Stimulated activated CD8-positive, alpha-beta memory T cell treated with anti-CD3 and anti-CD28 coated beads, Interleukin-4, amount 100 ng/mL, for 24 hours (primary cell): Measurements from ENCODE around the gene HCFC1.
"Not testable (repeated sequence)": the region's sequence is repeated elsewhere in the genome, so short reads cannot be mapped to it uniquely, and the experiment has no call there.

Experiments
- DNase-seq: peaks from one replicate; pipeline ENCODE4 v3.0.0-alpha.2; 2020; ENCODE audit warnings: low read depth

HCFC1 gene

DNA sequence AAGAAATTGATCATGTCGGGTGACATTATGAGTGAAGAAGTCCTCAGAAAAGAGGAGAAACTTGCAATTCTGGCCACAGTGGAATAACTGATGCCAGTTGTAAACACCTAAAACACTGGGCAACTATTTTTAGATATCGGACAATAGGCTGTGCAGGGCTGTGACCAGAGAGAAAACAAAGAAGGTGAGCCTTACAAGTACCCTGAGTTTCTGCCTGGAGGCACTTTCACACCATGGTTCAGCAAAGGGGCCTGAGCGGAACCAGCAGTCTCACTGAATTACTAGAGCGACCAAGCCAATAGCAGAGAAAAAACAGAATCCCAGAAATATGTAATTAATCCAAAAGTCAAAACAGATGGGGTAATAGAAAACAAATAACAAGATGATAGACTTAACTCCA is 36.9 kb upstream of the HCFC1 start:
- no peak for DNase-seq

DNA sequence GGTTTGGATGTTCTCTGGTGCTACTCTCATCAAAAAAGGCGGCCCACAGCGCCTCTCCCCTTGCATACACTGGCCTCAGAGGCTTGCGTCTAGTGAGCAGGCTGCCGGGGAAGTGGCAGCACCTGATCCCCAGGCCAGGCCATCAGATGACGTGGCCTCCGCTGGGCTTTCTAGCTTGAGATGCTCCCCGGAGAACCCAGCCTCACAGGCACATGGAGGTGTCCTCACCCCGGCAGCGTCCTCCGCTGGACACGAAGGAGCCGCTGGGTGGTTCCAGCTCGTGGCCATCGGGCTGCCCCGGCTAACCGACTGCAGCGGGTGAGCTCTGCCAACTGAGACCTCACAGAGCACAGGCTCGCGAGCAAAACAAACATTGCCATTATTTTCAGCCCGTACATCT is 35.3 kb upstream of the HCFC1 start:
- DNase-seq, result no peak

DNA sequence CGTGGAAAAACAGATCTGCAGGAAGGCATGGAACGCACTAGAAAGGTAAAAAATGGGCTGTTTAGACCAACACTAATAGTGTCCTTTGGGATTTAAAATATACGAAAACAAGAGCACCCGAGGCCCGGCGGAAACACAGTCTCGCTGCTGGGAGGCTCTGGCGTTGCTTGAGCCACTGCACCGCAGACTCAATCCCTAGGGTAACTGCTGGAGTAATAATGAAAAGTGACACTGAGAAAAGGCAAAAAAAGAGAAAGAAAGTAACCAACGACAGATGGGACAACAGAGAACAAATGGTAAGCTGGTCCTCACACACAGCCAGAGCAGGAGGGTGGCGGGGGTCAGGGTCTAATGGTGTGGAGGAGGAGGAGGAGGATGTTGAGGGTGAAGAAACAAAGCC is 32.7 kb upstream of the HCFC1 start:
- no peak for DNase-seq

DNA sequence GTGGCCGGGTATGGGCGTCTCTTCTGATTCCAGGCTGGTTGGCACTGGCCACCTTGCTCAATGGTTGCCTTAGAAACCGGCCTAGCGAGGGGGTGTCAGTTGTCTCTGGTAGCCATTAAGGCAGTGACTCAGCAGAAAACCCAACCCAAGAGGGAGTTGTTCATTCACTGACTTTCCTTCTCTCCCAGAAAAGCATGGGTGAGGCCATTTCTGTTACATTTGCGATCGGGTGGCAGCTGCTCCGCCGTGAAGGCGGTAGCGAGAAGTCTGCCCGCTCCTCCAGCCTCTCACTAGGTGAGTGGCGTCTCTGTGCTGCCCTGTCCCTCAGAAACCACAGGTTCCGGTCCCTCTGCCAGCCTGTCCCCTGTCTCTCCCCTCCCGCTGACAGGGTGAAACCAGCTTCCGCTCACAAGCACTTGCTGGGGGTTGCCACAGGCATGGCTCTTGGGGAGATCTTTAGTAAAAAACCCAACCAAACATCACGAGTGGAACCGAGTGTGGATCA is 30.6 kb upstream of the HCFC1 start:
- DNase-seq, result peak; percentile 24

DNA sequence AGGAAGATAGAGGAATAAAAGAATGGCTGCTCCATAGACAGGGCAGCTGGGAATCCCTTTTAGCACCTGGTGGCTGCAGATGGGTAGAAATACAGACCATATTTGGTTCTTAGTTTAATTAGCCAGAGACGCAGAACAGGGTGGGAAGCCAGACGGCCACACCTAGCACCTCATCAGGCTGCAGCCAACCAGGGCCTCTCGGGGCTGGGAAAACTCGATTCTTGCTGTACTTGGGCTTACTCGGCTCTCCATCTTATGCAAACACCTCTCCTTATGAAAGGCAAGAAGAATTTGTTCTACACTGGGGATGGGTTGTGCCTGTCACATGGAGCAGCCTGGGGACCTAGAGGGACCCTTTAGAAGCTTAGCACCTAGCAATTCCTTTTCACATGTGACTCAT is 28.4 kb upstream of the HCFC1 start:
- no peak for DNase-seq

DNA sequence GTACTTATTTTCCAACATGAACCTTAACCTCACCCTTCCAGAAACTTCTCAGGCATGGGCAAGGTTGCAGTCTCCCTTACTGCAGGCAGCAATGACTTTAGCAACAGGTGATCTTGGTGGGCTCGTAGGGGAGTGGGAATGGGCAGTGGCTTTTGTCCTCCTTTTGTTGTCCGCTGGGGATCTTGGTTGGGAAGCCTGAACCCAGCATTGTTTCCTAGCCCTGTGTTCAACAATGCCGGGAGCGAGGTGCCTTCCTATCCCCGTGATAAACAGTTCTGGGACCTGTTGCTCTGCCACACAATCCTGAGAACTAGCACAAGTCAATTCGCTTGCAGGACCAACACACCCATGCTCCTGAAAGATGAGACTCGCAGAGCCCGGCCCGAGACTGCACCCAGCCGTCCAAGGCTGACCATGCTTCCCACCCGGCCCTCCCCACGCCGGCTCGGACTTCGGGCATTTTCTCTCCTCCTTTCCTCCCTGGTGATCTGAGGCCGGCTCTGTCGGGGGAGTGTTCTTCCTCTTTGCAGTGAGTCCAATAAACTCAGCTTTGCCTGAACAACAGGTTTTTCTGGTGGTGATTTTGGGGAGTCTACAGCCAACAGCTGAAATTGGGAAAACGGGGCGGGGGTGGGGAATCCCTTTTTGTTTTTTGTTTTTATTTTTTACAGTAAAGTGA is 27.9 kb upstream of the HCFC1 start:
- no peak for DNase-seq

DNA sequence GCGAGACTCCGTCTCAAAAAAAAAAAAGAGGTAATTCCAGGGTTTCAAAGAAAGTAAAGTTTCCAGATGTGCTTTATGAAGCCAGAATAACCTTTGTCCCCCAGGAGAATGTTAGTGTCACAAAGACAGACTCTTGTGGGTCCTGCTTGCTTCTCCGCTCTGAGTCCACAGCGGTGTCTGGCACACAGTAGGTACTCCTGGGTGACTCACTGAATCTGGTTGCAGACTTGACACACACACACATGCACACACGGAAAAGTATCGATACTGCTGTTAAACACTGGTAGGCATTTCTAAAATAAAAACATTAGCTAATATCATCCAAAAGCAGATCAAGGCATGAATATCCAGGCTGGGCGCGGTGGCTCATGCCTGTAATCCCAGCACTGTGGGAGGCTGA is 23.9 kb upstream of the HCFC1 start:
- no peak for DNase-seq

DNA sequence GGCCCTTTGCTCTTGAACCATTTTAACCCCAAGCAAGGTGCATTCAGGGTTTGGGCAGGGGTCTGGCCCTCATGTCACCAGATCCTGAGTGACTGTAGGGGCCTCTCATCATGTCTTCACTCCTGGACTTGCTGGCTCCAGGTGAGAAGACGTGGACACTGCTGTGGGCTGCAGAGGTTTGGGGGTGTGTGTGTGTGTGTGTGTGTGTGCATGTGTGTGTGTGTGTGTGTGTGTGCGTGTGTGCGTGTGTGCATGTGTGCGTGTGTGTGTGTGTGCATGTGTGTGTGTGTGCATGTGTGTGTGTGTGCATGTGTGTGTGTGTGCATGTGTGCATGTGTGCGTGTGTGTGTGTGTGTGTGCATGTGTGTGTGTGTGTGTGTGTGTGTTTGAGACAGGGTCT is 22.8 kb upstream of the HCFC1 start:
- not testable (repeated sequence) for DNase-seq

DNA sequence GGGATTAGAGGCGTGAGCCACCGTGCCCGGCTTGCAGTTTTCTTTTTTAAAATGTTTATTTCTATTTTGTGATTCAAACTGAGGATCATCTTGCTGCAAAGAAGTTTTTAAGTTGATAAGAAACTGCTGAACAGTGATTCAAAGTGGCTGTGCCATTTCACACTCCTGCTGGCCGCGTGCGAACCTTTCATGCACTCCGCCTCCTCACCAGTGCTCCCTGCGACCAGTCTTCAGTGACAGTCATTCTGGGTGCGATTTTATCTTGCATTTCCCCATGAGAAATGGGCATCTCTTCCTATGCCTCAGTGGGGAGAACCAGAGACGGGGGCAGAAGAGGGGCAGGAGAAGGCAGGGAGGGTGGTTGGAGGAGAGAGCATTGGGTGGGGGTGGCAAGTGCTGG is 22.4 kb upstream of the HCFC1 start:
- DNase-seq, result no peak

DNA sequence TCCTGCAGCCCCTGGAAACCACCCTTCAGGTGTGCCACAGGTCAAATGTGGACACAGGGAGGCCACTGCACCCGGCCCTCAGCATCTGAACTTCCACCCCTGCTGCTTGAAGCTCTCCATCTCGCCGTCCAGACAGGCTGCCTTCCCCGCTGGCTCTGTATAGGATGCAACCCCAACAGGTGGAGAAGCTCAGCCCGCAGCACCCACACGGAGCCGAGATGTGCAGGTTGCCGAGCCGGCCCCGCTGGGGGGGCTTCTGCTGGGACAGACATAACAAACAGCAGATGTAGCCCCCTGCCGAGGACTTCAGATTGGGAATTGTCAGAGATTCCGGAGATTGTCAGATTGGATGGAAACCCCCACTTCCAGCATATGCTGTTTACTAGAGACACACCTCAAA is 21.5 kb upstream of the HCFC1 start:
- no peak for DNase-seq

DNA sequence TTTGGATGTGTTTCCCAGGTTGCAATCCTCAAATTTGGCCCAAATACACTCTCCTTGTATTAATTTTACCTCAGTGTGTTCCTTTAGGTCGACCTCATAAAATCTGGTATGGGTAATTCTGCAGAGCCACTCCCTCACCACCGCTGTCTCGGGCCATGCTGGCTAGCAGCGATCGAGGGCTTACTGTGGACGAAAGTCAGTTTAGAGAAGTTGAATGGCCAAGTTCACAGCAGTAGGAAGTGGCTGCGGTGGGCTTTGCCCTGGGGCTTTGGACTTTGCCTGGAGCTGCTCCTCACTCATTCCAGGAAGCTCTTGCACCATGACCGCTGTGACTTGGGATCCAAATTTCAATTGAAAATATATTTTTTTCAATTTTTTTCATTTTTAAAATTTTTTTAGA is 20.6 kb upstream of the HCFC1 start:
- DNase-seq, result no peak

DNA sequence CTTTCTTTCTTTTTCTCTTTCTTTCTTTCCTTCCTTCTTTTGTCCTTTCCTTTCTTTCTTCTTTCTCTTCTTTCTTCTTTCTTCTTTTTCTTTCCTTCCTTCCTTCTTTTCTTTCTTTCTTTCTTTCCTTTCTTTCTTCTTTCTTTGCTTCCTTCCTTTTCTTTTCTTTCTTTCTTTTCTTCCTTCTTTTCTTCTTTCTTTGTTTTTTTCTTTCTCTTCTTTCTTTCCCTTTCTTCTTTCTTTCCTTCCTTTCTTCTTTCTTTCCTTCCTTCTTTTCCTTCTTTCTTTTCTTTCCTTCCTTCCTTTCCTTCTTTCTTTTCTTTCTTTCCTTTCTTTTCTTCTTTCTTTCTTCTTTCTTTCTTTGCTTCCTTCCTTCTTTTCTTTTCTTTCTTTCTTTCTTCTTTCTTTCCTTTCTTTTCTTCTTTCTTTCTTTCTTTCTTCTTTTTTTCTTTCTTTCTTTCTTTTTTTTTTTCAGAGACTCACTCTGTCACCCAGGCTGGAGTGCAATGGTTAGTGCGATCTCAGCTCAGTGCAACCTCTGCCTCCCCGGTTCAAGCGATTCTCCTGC is 19.5 kb upstream of the HCFC1 start:
- no peak for DNase-seq

DNA sequence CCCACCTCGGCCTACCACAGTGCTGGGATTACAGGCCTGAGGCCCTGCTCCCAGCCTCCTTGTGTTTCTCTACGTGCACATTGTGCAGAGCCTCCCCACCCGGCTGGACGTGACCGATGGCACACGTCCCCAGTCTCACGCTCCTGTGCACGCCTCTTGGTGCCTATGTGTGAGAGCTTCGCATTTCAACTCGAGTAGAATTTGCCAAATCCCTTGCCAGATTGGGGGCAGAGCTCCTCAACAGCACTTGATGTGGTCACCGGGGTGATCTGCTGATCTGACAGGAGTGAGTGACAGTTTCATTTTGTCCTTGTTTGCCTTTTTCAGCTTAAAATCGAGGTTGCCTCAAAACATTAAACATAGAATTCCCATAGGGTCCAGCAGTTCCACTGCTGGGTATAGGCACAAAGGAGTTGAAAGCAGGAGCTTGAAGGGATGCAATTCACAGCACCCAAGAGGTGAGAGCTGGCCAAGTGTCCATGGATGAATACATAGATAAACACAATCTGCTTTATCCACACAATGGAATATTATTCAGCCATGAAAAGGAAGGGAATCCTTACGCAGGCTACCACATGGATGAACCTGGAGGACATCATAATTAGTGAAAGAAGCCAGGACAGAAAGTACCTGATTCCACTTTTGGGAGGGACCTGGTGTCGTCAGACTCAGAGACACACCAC is 18.5 kb upstream of the HCFC1 start:
- DNase-seq, result no peak

DNA sequence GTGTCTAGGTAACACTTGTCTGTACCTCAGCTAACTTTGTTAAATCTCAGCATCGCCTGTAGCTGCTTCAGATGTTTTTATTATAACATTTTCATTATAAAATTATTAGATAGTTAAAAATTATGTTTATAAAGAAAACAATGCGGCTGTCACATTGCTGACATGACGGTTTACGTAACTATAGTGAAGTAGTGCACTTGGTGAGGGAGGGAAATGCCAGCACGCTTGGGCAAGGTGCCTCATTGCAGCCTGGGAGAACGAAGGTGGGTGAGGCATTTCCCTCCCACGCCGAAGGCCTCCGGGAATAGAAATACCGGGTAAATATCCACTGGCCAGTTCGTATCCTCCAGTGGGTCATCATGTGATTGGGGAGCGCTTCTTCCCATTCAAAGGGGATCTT is 16.9 kb upstream of the HCFC1 start:
- no peak for DNase-seq

DNA sequence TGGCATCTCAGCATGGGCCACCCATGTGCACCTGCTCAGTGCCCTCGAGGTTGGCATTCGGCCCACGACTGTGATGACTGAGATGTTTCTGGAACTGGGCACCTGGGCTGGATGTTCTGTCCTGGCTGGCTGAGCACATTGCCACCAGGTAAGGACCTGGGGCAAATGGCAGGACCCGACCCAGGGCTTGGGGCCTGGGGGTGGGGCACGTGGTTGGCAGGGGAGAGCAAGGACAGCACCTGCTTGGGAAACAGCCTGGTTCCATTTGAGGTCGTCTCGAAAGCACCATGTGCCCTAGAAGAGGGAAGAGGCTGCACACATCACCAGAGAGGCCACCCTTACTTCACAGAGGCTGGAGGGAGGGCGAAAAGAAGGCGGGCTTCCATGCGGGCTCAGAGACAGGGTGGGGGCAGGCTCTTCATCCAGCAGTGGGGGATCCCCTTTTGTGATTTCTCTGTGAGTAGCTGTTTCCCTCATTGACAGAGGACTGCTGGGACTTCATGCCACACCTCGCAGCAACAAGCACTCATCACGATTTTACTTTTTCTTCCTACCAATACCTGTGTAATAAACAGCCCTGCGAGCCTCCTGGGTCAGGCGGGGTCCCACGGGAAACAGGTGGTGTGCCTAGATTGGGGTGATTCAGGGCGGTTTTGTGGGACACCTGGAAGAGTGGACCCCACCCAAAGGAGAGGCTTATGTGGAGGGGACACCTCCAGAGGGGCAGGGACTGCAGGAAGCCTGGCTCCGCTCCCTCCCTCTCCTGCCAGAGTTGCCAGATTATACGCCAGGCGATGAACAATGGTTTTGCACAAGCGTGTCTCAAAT is 12.9 kb upstream of the HCFC1 start:
- DNase-seq, result no peak

DNA sequence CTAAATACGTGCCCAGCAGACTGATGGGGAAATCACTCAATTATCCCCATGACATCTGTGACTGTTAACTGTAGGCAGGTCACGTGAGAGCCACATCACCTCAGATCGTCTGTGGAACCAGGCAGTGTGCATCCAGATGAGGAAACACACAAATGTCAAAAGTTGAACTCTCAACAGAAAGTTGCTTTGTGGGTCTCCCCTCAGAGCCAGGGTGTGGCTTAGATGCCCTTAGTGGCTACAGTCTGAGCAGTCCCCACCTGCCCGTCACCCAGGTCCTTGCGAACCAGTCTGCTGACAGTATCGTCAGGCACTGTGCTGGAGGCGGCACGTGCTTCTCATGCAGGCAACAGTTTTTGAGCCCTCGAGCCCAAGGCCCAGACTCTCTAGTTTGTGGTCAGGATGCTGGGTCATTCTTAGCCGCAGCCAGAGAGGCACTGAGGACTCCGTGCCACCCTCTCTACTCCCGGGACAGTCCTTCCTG is 11.7 kb upstream of the HCFC1 start:
- DNase-seq, result no peak

DNA sequence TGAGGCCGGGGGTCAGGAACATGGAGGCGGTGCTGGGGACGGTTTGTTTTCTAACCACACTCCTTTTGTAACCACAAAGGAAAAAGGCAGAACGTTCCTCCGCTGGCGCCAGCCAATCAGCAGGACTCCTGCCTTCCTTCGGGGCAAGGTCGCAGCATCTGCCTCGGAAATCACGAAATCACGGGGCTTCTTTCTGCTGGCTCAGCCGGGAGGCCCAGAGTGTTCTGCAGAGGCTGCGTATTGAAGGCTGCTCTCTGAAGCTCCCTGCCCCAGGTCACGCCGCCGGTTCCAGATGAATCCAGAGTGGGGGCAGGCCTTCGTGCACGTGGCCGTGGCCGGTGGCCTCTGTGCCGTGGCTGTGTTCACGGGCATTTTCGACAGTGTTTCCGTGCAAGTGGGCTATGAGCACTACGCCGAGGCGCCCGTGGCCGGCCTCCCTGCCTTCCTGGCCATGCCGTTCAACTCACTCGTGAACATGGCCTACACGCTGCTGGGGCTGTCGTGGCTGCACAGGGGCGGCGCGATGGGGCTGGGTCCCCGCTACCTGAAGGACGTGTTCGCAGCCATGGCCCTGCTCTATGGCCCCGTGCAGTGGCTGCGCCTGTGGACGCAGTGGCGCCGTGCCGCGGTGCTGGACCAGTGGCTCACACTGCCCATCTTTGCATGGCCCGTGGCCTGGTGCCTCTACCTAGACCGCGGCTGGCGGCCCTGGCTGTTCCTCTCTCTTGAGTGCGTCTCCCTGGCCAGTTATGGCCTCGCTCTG is 10.3 kb upstream of the HCFC1 start:
- DNase-seq, result no peak

DNA sequence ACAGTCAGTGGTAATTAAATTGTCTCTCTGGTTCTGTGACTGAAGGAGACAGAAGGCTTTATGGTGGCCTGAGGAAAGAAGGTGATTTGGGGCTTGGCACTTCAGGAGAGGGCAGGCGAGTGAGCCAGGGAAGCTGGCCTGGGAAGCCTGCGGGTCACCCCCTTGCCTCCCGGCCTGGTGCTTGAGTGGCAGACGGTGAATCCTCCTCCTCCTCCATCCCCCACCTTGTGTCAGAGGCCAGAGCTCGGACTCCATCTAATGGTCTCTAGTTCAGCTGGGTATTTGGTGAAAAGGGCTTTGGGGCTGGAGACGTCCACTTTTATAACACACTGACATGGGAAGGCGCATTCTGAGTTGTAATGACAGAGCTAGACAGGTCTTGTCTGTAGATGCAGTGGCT is 9.6 kb upstream of the HCFC1 start:
- DNase-seq, result no peak

DNA sequence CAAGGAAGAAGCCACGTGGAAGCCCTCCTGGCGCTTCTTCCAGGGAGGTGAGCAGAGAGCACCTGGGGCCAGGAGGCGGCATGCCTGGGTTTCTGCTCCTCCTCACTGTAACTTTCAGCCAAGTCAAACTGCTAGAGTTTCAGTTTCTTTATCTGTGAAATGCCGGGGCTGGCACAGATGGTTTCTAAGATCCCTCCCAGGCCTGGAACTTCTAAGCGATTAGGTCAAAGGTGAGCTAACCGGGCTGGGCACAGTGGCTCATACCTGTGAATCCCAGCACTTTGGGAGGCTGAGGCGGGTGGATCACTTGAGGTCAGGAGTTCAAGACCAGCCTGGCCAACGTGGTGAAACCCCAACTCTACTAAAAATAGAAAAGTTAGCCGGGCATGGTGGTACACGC is 8.8 kb upstream of the HCFC1 start:
- DNase-seq, result not testable (repeated sequence)

DNA sequence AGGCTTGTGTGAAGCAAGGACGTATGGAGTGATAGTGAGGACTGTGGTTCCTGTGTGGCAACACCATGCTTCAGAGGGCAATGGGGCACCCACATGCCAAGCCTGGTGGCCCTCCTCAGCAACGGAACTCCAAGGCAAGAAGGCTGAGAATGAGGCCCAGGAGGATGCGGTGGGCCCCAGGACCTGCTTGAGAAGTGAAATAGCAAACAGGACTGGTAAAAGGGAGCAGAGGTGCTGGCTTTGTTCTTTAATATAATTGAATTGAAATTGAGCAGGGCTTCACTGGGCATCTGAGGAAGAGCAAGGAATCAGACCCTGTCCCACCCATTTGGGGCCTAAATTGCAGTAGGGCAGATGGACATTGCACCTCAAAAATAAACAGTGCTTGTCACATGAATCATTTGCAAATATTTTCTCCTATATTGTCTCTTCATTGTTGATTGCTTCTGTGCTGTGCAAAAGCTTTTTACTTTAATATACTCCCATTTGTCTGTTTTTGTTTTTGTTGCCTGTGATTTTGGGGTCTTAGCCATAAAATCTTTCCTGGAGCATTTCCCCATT is 3.2 kb upstream of the HCFC1 start:
- DNase-seq, result no peak

DNA sequence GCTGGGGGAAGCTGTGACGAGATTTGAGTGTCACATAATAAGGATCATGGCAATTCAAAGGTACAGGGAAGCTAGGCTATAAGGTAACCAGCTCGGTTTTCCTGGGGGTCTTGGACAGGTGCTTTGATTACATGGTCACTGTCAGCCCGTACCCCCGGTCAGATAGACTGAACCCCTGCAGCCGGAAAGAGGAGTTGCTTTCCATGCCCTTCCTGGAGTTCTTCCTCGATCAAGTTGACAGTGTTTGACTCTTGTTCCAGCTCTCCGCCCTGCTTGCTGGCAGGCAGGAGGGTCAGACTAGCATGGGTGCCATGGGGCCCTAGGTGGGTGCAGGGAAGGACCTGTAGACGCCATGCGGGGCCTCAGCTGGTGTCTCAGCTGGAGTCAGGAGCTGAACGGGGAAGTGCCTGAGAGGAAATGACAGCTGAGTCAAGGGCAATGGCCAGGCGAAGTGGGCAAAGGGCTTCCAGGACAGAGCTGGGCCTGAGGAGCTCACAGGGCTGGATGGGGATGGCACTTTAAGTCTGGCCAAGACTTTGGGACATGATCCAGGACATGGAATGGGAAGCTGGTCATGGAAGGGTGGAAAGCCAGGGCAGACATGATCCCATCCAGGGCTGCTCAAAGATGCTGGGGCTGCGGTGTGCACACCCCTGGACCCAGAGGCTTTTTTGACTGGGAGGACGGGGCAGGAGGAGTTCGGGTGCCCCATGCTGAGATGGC is 2.5 kb upstream of the HCFC1 start:
- no peak for DNase-seq
